PC-3 (cell line): Measurements from ENCODE around the gene DSC2.

Source experiments
- EZH2phosphoT487 ChIP-seq: fragments of 300-600 bp; sonication (generic); IDR thresholded peaks from 2 replicates; pipeline ENCODE4 v1.6.1; 2018; ENCODE audit warnings: mild to moderate bottlenecking, antibody characterized with exemption, low read length, borderline replicate concordance
- TF ChIP-seq, protein P1 (sequence below): fragments of 300-600 bp; sonication (generic); conservative IDR thresholded peaks from 2 replicates; pipeline ENCODE4 v1.5.1; 2017; ENCODE audit warnings: antibody characterized with exemption, low read depth, mild to moderate bottlenecking, low read length

DNA sequence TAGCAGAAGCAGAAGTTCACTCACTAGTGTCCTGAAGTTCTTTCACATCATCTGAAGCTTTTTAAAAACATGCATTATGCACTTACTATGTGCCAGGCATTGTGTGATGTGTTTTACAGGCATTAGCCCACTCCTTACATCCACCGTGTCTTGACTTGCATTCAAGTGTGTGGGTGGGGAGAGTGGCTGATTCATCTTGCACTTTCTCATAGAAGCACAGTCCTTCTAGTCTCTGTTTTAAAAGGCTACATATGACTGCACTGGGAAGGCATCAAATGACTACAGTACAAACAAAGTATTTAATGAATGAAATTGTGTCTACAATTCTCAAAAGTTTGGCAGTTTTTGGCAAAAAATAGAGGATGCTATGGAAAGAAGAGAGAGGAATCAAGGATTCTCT lies 38.1 kb downstream of the DSC2 start:
- TF ChIP-seq, protein P1, sequence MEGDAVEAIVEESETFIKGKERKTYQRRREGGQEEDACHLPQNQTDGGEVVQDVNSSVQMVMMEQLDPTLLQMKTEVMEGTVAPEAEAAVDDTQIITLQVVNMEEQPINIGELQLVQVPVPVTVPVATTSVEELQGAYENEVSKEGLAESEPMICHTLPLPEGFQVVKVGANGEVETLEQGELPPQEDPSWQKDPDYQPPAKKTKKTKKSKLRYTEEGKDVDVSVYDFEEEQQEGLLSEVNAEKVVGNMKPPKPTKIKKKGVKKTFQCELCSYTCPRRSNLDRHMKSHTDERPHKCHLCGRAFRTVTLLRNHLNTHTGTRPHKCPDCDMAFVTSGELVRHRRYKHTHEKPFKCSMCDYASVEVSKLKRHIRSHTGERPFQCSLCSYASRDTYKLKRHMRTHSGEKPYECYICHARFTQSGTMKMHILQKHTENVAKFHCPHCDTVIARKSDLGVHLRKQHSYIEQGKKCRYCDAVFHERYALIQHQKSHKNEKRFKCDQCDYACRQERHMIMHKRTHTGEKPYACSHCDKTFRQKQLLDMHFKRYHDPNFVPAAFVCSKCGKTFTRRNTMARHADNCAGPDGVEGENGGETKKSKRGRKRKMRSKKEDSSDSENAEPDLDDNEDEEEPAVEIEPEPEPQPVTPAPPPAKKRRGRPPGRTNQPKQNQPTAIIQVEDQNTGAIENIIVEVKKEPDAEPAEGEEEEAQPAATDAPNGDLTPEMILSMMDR = no peak
- TF ChIP-seq EZH2phosphoT487 = no peak
